Liver (tissue), 9 donors: ENCODE results near the gene CMTM1. TPM values are rescaled to one million over a fixed set of nuclear protein-coding genes. Genes with fewer than 3 reads are reported as not detected.

ENCODE experiments used
- DNase-seq: peaks from one replicate; pipeline ENCODE4 v3.0.0-alpha.2; 2017; ENCODE audit warnings: low spot score
- H3K27ac ChIP-seq, 2 donors: one replicate each; pipeline ENCODE4 v1.7.0; 2013; ENCODE audit warnings: inconsistent platforms in 2 of 2, low read length in 2 of 2, control low read depth in 1 of 2, low read depth in 1 of 2, mild to moderate bottlenecking in 1 of 2
- H3K27me3 ChIP-seq, 4 donors: one replicate each; pipeline versions ENCODE4 v1.6.1 to v1.7.0; 2013; ENCODE audit warnings: low read length in 3 of 4, inconsistent platforms in 1 of 4, mild to moderate bottlenecking in 1 of 4, moderate library complexity in 1 of 4; ENCODE audit not compliant: control insufficient read depth in 4 of 4, insufficient read depth in 4 of 4
- H3K36me3 ChIP-seq, 4 donors: one replicate each; pipeline versions ENCODE4 v1.6.1 to v1.7.0; 2013; ENCODE audit warnings: low read length in 3 of 4, mild to moderate bottlenecking in 3 of 4, low read depth in 1 of 4, moderate library complexity in 1 of 4; ENCODE audit not compliant: control insufficient read depth in 4 of 4, insufficient read depth in 3 of 4
- H3K4me1 ChIP-seq, 4 donors: one replicate each; pipeline versions ENCODE4 v1.6.1 to v1.7.0; 2013; ENCODE audit warnings: low read length in 3 of 4, mild to moderate bottlenecking in 3 of 4, moderate library complexity in 1 of 4; ENCODE audit not compliant: control insufficient read depth in 4 of 4, insufficient read depth in 4 of 4
- H3K4me3 ChIP-seq, 3 donors: one replicate each; pipeline versions ENCODE4 v1.6.1 to v1.7.0; 2013; ENCODE audit warnings: low read length in 3 of 3, control low read depth in 1 of 3, low read depth in 1 of 3, mild to moderate bottlenecking in 1 of 3
- H3K9ac ChIP-seq, 2 donors: one replicate each; pipeline ENCODE4 v1.7.0; 2013; ENCODE audit warnings: low read length in 2 of 2, mild to moderate bottlenecking in 2 of 2, moderate library complexity in 2 of 2, control low read depth in 1 of 2, low read depth in 1 of 2
- H3K9me3 ChIP-seq, 4 donors: one replicate each; pipeline versions ENCODE4 v1.6.1 to v1.7.0; 2013; ENCODE audit warnings: low read length in 3 of 4; ENCODE audit not compliant: control insufficient read depth in 4 of 4
- EGR1 ChIP-seq, 2 donors: IDR thresholded peaks; 2 replicates each; pipeline ENCODE4 v1.6.1; 2016 to 2018; ENCODE audit warnings: antibody characterized with exemption in 2 of 2, low read depth in 2 of 2
- FOXA2 ChIP-seq: IDR thresholded peaks from 2 replicates; pipeline ENCODE4 v1.6.1; 2016; ENCODE audit warnings: antibody characterized with exemption
- HNF4A ChIP-seq, 2 donors: conservative IDR thresholded peaks; 2 replicates each; pipeline ENCODE4 v1.6.1; 2016; ENCODE audit warnings: antibody characterized with exemption in 2 of 2, mild to moderate bottlenecking in 2 of 2
- HNF4G ChIP-seq: IDR thresholded peaks from 2 replicates; pipeline ENCODE4 v1.6.1; 2016; ENCODE audit warnings: antibody characterized with exemption
- NR2F2 ChIP-seq: IDR thresholded peaks from 2 replicates; pipeline ENCODE4 v1.6.1; 2016; ENCODE audit warnings: antibody characterized with exemption
- RAD21 ChIP-seq, 2 donors: IDR thresholded peaks; 2 replicates each; pipeline ENCODE4 v1.6.1; 2016; ENCODE audit warnings: antibody characterized with exemption in 2 of 2, mild to moderate bottlenecking in 2 of 2
- RXRA ChIP-seq, 2 donors: IDR thresholded peaks; 2 replicates each; pipeline ENCODE4 v1.6.1; 2017 to 2018; ENCODE audit warnings: antibody characterized with exemption in 2 of 2, mild to moderate bottlenecking in 1 of 2
- SP1 ChIP-seq: IDR thresholded peaks from 2 replicates; pipeline ENCODE4 v1.6.1; 2018; ENCODE audit warnings: antibody characterized with exemption, mild to moderate bottlenecking
- WGBS: extraction: QIAGEN DNeasy Blood & Tissue Kit; methylation state at CpG from one replicate; pipeline ENCODE4 v1.1.7; 2013; 5-methylcytosine and 5-hydroxymethylcytosine counted together
- polyA plus RNA-seq, 2 donors: library from polyadenylated mRNA; stranded (reverse) in 1 of 2; unstranded in 1 of 2; fragments of 200-250 nt in 1 of 2; fragments of >200 nt in 1 of 2; fragmentation: Nextera tagmentation in 1 of 2; extraction: Ambion mirVana in 1 of 2; gene quantifications; one replicate each; pipeline versions ENCODE4 v1.2.1 to v1.2.3, GENCODE V29; 2013 to 2015
- total RNA-seq, 2 donors: library from RNA; depleted of rRNA; stranded (reverse); fragments of >200 nt; gene quantifications; one replicate each; pipeline ENCODE4 v1.2.3, GENCODE V29; 2014
- TF ChIP-seq, protein P1 (sequence below): IDR thresholded peaks from 2 replicates; pipeline ENCODE4 v1.6.1; 2016; ENCODE audit warnings: antibody characterized with exemption
- TF ChIP-seq, protein P2 (sequence below): IDR thresholded peaks from 2 replicates; pipeline ENCODE4 v1.6.1; 2016; ENCODE audit warnings: antibody characterized with exemption
- TF ChIP-seq, protein P3 (sequence below): IDR thresholded peaks from 2 replicates; pipeline ENCODE4 v1.6.1; 2016; ENCODE audit warnings: antibody characterized with exemption
- TF ChIP-seq, protein P4 (sequence below): fragments of 150-350 bp; IDR thresholded peaks from 2 replicates; pipeline ENCODE4 v1.5.1; 2017; ENCODE audit warnings: improper control_type of control experiment, low read depth, low read length; ENCODE audit not compliant: missing input control
- donor health status: healthy.
- donor health status: healthy.
- donor health status: healthy.
- donor health status: healthy.
- donor health status: healthy.

CMTM1 gene
- total and polyA plus RNA-seq, 4 donors: 0.32 to 0.84 (median 0.49) TPM

DNA sequence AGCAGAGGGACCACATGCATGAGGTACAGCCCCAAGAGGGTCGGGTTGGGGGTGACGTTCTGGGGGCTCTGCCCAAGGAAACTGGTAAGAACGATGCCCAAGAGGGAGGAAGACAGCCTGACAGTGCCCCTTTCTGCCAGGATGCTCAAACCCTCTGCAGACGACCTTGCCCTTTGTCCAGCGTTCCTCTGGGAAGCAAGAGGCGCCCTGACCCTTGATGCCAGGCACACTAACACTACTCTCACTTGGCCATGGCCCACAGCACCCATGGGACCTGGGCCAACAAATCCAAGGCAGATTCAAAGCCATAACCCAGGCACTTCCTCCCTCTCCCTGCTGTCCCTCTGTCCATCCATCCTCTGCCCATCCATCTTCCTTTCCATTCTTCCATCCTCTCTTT, 36.8 kb upstream of the CMTM1 start:
- H3K9me3 ChIP-seq: no peaks in the 10 kb centered on the region
- H3K9ac ChIP-seq: no peak overlapping the region
- H3K4me3 ChIP-seq: no peak overlapping the region
- WGBS: 81% methylated on average over 6 of the region's 6 CpGs
- no peak overlapping the region for H3K27ac ChIP-seq
- peaks cover 0 to 4% (median 0%) of the 10 kb centered on the region in 4 donors for H3K4me1 ChIP-seq
- TF ChIP-seq HNF4A (conservative IDR thresholded peaks at IDR 0.05): peak; percentile 37 to 70
- TF ChIP-seq, protein P1, sequence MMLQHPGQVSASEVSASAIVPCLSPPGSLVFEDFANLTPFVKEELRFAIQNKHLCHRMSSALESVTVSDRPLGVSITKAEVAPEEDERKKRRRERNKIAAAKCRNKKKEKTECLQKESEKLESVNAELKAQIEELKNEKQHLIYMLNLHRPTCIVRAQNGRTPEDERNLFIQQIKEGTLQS: no peak
- TF ChIP-seq, protein P2, sequence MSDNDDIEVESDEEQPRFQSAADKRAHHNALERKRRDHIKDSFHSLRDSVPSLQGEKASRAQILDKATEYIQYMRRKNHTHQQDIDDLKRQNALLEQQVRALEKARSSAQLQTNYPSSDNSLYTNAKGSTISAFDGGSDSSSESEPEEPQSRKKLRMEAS: no peak
- no peak for TF ChIP-seq EGR1 (IDR thresholded peaks at IDR 0.05; ENCODE audit: low read depth in 2 of 2)
- no peaks in the 10 kb centered on the region for H3K27me3 ChIP-seq
- peaks cover 17 to 36% (median 24%) of the 10 kb centered on the region in 4 donors for H3K36me3 ChIP-seq
- DNase-seq: no peak

DNA sequence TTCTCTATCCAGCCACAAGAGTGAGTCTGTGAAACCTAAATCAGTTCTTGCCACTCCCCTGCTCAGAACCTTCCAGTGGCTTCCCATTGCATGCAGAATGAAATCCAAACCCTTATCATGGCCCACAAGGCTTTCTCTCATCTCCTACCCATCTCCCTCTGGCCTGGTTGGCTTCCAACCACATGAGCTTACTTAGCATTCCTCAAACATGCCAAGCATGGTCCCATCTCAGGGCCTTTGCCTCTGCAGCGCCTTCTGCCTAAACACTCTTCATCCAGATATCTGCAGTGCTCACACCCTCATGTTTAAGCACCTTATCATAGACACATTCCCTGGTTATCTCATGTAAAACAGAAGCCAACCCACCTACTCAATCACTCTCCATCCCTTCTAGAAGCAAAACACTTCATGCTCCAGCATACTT, 31.9 kb upstream of the CMTM1 start:
- Histone ChIP-seq H3K9ac (no peak overlapping the region), H3K36me3 (peaks cover 9 to 35% (median 20%) of the 10 kb centered on the region in 4 donors), H3K4me3 (no peak overlapping the region), H3K27ac (no peak overlapping the region), H3K9me3 (no peaks in the 10 kb centered on the region), H3K27me3 (no peaks in the 10 kb centered on the region), H3K4me1 (no peaks in the 10 kb centered on the region)
- TF ChIP-seq, protein P3, sequence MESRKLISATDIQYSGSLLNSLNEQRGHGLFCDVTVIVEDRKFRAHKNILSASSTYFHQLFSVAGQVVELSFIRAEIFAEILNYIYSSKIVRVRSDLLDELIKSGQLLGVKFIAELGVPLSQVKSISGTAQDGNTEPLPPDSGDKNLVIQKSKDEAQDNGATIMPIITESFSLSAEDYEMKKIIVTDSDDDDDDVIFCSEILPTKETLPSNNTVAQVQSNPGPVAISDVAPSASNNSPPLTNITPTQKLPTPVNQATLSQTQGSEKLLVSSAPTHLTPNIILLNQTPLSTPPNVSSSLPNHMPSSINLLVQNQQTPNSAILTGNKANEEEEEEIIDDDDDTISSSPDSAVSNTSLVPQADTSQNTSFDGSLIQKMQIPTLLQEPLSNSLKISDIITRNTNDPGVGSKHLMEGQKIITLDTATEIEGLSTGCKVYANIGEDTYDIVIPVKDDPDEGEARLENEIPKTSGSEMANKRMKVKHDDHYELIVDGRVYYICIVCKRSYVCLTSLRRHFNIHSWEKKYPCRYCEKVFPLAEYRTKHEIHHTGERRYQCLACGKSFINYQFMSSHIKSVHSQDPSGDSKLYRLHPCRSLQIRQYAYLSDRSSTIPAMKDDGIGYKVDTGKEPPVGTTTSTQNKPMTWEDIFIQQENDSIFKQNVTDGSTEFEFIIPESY: no peak
- TF ChIP-seq, protein P1: no peak
- TF ChIP-seq HNF4A (conservative IDR thresholded peaks at IDR 0.05): no peak
- no peak for TF ChIP-seq HNF4G
- TF ChIP-seq NR2F2: no peak
- TF ChIP-seq EGR1 (IDR thresholded peaks at IDR 0.05; ENCODE audit: low read depth in 2 of 2): no peak
- TF ChIP-seq FOXA2: no peak
- TF ChIP-seq SP1: no peak
- DNase-seq: no peak
- WGBS: 98% methylated on average over 1 of the region's 1 CpG

DNA sequence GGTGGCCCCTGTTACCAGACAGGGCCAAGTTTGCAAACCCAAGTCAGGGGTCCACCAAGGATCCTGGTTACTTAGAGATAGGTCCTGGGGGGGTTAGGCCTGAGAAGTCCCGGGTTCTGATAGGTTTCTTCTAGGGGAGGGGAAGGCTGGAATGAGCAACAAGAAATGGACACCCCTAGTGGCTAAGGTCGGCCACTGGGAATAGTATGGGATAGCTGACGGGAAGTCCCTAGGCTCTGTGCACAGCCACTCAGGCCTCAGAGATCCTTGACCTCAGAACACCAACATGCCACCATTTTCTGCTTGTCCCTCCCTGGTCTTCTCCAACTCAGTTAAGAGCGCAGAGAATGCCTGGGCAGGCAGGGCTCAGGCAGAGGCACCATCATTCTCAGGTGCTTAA, 29.7 kb upstream of the CMTM1 start:
- WGBS: 94% methylated on average over 4 of the region's 4 CpGs
- no peak for DNase-seq

More for the DNA sequence above, 29.7 kb upstream of the CMTM1 start:
- peaks cover 4 to 33% (median 13%) of the 10 kb centered on the region in 4 donors for H3K36me3 ChIP-seq
- no peak overlapping the region for H3K4me3 ChIP-seq
- TF ChIP-seq RAD21 (IDR thresholded peaks at IDR 0.05): no peak
- no peak for TF ChIP-seq RXRA (IDR thresholded peaks at IDR 0.05)
- TF ChIP-seq SP1: no peak
- TF ChIP-seq, protein P4, sequence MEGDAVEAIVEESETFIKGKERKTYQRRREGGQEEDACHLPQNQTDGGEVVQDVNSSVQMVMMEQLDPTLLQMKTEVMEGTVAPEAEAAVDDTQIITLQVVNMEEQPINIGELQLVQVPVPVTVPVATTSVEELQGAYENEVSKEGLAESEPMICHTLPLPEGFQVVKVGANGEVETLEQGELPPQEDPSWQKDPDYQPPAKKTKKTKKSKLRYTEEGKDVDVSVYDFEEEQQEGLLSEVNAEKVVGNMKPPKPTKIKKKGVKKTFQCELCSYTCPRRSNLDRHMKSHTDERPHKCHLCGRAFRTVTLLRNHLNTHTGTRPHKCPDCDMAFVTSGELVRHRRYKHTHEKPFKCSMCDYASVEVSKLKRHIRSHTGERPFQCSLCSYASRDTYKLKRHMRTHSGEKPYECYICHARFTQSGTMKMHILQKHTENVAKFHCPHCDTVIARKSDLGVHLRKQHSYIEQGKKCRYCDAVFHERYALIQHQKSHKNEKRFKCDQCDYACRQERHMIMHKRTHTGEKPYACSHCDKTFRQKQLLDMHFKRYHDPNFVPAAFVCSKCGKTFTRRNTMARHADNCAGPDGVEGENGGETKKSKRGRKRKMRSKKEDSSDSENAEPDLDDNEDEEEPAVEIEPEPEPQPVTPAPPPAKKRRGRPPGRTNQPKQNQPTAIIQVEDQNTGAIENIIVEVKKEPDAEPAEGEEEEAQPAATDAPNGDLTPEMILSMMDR: no peak
- H3K4me1 ChIP-seq: no peaks in the 10 kb centered on the region
- no peak overlapping the region for H3K9ac ChIP-seq
- no peaks in the 10 kb centered on the region for H3K9me3 ChIP-seq
- H3K27me3 ChIP-seq: no peaks in the 10 kb centered on the region
- H3K27ac ChIP-seq: no peak overlapping the region
